MM.1S (cell line): ENCODE results near the gene RAB6C.
"Not testable (repeated sequence)": the region's sequence is repeated elsewhere in the genome, so short reads cannot be mapped to it uniquely, and the experiment has no call there.

Experiments
- DNase-seq: peaks from one replicate; pipeline ENCODE4 v3.0.0-alpha.2; 2015
- H2AFZ ChIP-seq: fragments of 300-600 bp; sonication (generic); 2 replicates; pipeline ENCODE4 v1.6.0; 2016; ENCODE audit warnings: antibody characterized with exemption, low read length
- H3F3A ChIP-seq: fragments of 300-600 bp; sonication (generic); 2 replicates; pipeline ENCODE4 v1.6.1; 2016; ENCODE audit warnings: mild to moderate bottlenecking, antibody characterized with exemption, low read length, moderate library complexity, mixed read lengths; ENCODE audit not compliant: insufficient read depth
- H3K27ac ChIP-seq: fragments of 300-600 bp; sonication (generic); 2 replicates; pipeline ENCODE4 v1.5.1; 2016; ENCODE audit warnings: mild to moderate bottlenecking, low read length
- H3K27me3 ChIP-seq: fragments of 300-600 bp; sonication (generic); replicated peaks from 2 replicates; pipeline ENCODE4 v1.6.0; 2016; ENCODE audit warnings: low read length; ENCODE audit not compliant: insufficient read depth
- H3K36me3 ChIP-seq: fragments of 300-600 bp; sonication (generic); replicated peaks from 2 replicates; pipeline ENCODE4 v1.6.1; 2016; ENCODE audit warnings: mild to moderate bottlenecking, low read length, mixed read lengths; ENCODE audit not compliant: insufficient read depth
- H3K4me1 ChIP-seq: fragments of 300-600 bp; sonication (generic); 2 replicates; pipeline ENCODE4 v1.6.1; 2016; ENCODE audit warnings: low read length, mixed read lengths
- H3K4me2 ChIP-seq: fragments of 300-600 bp; sonication (generic); 2 replicates; pipeline ENCODE4 v1.6.0; 2016; ENCODE audit warnings: low read depth, low read length
- H3K4me3 ChIP-seq: fragments of 300-600 bp; sonication (generic); 2 replicates; pipeline ENCODE4 v1.5.1; 2016; ENCODE audit warnings: low read length, mixed read lengths
- H3K79me2 ChIP-seq: fragments of 300-600 bp; sonication (generic); 2 replicates; pipeline ENCODE4 v1.6.1; 2016; ENCODE audit warnings: mixed run types, low read length, mixed read lengths
- H3K9ac ChIP-seq: fragments of 300-600 bp; sonication (generic); 2 replicates; pipeline ENCODE4 v1.6.1; 2016; ENCODE audit warnings: low read length, mixed read lengths
- H3K9me2 ChIP-seq: fragments of 300-600 bp; sonication (generic); replicated peaks from 2 replicates; pipeline ENCODE4 v1.6.1; 2016; ENCODE audit warnings: mild to moderate bottlenecking, low read length, mixed read lengths; ENCODE audit not compliant: insufficient read depth
- H3K9me3 ChIP-seq: fragments of 300-600 bp; sonication (generic); replicated peaks from 2 replicates; pipeline ENCODE4 v1.6.1; 2016; ENCODE audit warnings: mild to moderate bottlenecking, low read length, mixed read lengths; ENCODE audit not compliant: insufficient read depth
- H4K20me1 ChIP-seq: fragments of 300-600 bp; sonication (generic); 2 replicates; pipeline ENCODE4 v1.6.1; 2016; ENCODE audit warnings: mild to moderate bottlenecking, low read length, moderate library complexity, mixed read lengths; ENCODE audit not compliant: insufficient read depth
- EZH2 ChIP-seq: fragments of 300-600 bp; sonication (generic); optimal IDR thresholded peaks from 2 replicates; pipeline ENCODE3; 2017; ENCODE audit warnings: low read depth, mild to moderate bottlenecking, antibody characterized with exemption, low read length, mixed read lengths
- EZH2phosphoT487 ChIP-seq: fragments of 300-600 bp; sonication (generic); IDR thresholded peaks from 2 replicates; pipeline ENCODE4 v1.6.1; 2018; ENCODE audit warnings: antibody characterized with exemption, low read length
- TF ChIP-seq, protein P1 (sequence below): fragments of 300-600 bp; sonication (generic); IDR thresholded peaks from 2 replicates; pipeline ENCODE4 v1.5.1; 2016; ENCODE audit warnings: antibody characterized with exemption, low read length, mixed read lengths

RAB6C gene

DNA sequence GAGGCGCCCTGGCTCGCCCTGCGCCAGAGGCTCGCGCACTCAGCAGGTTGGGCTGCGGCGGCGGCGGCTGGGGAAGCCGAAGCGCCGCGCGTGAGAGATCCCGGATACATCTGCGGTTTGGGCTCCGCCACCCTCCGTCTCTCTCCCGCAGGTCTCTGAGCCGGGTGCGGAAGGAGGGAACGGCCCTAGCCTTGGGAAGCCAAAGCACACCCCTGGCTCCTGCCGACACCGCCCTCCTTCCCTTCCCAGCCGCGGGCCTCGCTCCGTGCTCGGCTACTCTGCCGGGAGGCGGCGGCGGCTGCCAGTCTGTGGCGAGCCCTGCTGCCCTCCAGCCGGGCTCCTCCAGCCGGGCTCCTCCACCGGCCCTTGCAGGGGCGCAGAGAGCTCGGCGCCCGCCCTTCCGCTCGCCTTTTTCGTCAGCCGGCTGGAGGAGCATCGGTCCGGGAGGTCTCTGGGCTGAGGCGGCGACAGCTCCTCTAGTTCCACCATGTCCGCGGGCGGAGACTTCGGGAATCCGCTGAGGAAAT is at the start of gene RAB6C:
TSS of gene RAB6C (plus strand) at position 38 of the 527 bp plus-strand sequence. CDS start at position 488, 450 bp downstream.
- H3F3A ChIP-seq, DNase-seq, H3K27me3 ChIP-seq, H3K9me2 ChIP-seq, H3K4me3 ChIP-seq, H3K9ac ChIP-seq, H3K9me3 ChIP-seq, H3K36me3 ChIP-seq, H3K4me1 ChIP-seq, H3K79me2 ChIP-seq, H3K27ac ChIP-seq, H2AFZ ChIP-seq, H4K20me1 ChIP-seq: not testable (repeated sequence)
- H3K4me2 ChIP-seq = peak within 1 kb of the TSS; percentile 12; the same call in 1 of the 2 replicates

DNA sequence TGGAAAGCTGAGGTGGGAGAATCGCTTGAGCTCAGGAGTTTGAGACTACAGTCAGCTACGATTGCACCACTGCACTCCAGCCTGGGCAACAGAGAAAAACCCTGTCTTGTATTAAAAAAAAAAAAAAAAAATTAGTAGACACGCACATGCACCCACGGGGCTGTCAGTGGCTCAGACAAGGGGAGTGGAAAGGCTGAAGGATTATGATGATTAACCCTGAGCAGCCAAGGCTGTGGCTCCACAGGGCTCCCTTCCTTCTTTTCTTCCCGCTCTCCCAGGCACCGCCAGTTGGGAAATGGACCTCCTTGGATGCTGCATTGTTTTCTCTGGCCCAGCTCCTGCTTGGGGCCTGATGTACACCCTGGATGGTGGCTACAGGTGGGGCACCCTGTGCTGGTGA is 49.0 kb upstream of the RAB6C start:
- no peaks in the 10 kb centered on the region for H3K4me1 ChIP-seq
- no peak overlapping the region for H2AFZ ChIP-seq
- H3K9me3 ChIP-seq = no peaks in the 10 kb centered on the region
- no peaks in the 10 kb centered on the region for H3K79me2 ChIP-seq
- TF ChIP-seq EZH2phosphoT487 (no peak), EZH2 (no peak)
- TF ChIP-seq, protein P1, sequence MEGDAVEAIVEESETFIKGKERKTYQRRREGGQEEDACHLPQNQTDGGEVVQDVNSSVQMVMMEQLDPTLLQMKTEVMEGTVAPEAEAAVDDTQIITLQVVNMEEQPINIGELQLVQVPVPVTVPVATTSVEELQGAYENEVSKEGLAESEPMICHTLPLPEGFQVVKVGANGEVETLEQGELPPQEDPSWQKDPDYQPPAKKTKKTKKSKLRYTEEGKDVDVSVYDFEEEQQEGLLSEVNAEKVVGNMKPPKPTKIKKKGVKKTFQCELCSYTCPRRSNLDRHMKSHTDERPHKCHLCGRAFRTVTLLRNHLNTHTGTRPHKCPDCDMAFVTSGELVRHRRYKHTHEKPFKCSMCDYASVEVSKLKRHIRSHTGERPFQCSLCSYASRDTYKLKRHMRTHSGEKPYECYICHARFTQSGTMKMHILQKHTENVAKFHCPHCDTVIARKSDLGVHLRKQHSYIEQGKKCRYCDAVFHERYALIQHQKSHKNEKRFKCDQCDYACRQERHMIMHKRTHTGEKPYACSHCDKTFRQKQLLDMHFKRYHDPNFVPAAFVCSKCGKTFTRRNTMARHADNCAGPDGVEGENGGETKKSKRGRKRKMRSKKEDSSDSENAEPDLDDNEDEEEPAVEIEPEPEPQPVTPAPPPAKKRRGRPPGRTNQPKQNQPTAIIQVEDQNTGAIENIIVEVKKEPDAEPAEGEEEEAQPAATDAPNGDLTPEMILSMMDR = no peak
- no peak overlapping the region for H3K4me2 ChIP-seq
- H3K27ac ChIP-seq = no peak overlapping the region
- H3K9me2 ChIP-seq = no peaks in the 10 kb centered on the region
- H3F3A ChIP-seq = no peaks in the 10 kb centered on the region
- no peaks in the 10 kb centered on the region for H3K36me3 ChIP-seq
- no peaks in the 10 kb centered on the region for H3K27me3 ChIP-seq
- no peak for DNase-seq
- H3K4me3 ChIP-seq = no peak overlapping the region
- H3K9ac ChIP-seq = no peak overlapping the region
- H4K20me1 ChIP-seq = no peaks in the 10 kb centered on the region

DNA sequence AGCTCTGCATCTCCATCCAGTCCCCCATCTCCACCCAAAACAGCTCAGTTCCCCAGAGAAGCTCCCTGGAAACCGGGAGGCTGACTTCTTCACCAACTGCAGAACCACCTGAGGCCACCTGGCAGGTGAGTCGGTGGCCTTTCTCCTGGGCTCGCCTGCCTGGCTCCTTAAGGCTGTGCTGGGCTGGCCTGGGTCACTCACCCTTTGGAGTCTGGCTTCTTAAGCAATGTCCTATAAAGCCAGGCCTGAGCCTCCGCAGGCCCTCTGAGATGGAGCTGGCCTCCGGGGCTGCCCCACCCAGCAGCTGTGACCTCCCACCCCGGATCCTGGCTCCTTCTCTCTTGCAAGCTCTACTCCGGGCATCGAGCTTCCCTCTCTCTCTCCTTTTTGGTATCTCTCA is 46.1 kb upstream of the RAB6C start:
- not testable (repeated sequence) for H3F3A ChIP-seq, H2AFZ ChIP-seq, H3K4me3 ChIP-seq, H3K4me2 ChIP-seq, H4K20me1 ChIP-seq, H3K27me3 ChIP-seq, H3K9ac ChIP-seq, H3K79me2 ChIP-seq, H3K4me1 ChIP-seq, H3K9me2 ChIP-seq, H3K36me3 ChIP-seq, H3K27ac ChIP-seq, DNase-seq, H3K9me3 ChIP-seq

DNA sequence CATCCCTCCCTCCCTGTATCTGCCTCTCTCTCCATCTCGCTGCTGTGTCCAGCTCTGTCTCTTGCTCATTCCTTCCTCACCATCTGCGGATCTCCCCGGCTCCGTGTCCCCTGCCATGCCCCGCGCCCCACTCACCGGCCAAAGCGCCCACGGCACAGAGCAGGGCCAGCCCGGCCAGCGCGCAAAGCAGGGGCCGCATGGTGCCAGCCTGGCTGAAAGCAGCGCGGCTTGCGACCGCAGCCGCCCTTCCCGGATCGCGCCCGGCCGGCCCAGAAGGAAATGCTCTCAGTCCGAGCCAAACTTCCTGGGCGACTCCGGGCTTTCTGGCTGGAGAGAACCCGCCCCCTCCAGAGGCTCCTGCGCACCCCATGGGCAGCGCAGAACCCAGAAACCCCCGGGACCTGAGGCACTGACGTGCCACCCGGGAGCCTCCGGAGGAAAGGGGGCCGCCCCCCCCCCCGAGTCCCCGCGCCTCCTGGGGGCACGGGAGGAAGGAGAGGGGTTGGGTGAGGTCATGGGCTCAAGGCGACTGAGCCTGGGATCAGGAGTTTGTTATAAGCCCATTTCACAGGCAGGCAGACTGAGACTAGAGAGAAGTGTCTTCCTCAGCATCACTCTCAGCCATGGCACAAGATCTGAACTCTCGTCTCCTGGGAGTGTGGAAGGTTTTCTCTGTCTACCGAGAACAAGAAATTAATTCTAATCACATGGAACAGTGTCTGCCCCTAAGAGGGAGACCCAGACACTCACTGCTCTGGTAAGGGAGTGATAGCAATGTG is 45.2 kb upstream of the RAB6C start:
- Histone ChIP-seq H3K9me2 (no peaks in the 10 kb centered on the region), H3F3A (no peaks in the 10 kb centered on the region), H3K4me3 (no peak overlapping the region), H3K9me3 (no peaks in the 10 kb centered on the region), H3K79me2 (no peaks in the 10 kb centered on the region), H4K20me1 (no peaks in the 10 kb centered on the region), H3K4me1 (no peaks in the 10 kb centered on the region), H3K27me3 (no peaks in the 10 kb centered on the region), H2AFZ (no peak overlapping the region), H3K4me2 (no peak overlapping the region), H3K36me3 (no peaks in the 10 kb centered on the region), H3K9ac (no peak overlapping the region), H3K27ac (no peak overlapping the region)
- TF ChIP-seq EZH2 (no peak), EZH2phosphoT487 (no peak)
- TF ChIP-seq, protein P1 = no peak
- no peak for DNase-seq
